GM12878 (cell line): ENCODE measurements around the gene KRTAP12-4.

Experiments
- CEBPB ChIP-seq, 2 experiments: fragments of 150-350 bp in 1 of 2; IDR thresholded peaks; 2 replicates each; pipeline ENCODE4 v1.6.1; 2012 to 2014; ENCODE audit warnings: low read depth in 2 of 2, low read length in 2 of 2, borderline replicate concordance in 1 of 2, inconsistent platforms in 1 of 2
- CHD2 ChIP-seq: IDR thresholded peaks from 2 replicates; pipeline ENCODE4 v1.6.1; 2011; ENCODE audit warnings: low read depth, low read length, improper control_type of control experiment, borderline replicate concordance
- NBN ChIP-seq: fragments of 450-650 bp; IDR thresholded peaks from 2 replicates; pipeline ENCODE4 v1.6.1; 2016
- NFIC ChIP-seq: IDR thresholded peaks from 2 replicates; pipeline ENCODE4 v1.6.1; 2012; ENCODE audit warnings: low read depth, mild to moderate bottlenecking, inconsistent platforms, low read length, moderate library complexity
- PAX8 ChIP-seq: fragments of 450-650 bp; IDR thresholded peaks from 2 replicates; pipeline ENCODE4 v1.6.1; 2017; ENCODE audit warnings: mild to moderate bottlenecking, moderate library complexity
- SP1 ChIP-seq: IDR thresholded peaks from one replicate; pipeline ENCODE4 v1.6.1; 2011; ENCODE audit warnings: low read depth, low read length
- TAF1 ChIP-seq: IDR thresholded peaks from 2 replicates; pipeline ENCODE4 v1.6.1; 2011; ENCODE audit warnings: mild to moderate bottlenecking, low read depth, low read length, borderline replicate concordance
- TF ChIP-seq, protein P1 (sequence below): fragments of 450-650 bp; IDR thresholded peaks from 2 replicates; pipeline ENCODE4 v1.6.1; 2017; ENCODE audit warnings: mild to moderate bottlenecking, moderate library complexity
- TF ChIP-seq, protein P2 (sequence below), 3 experiments: IDR thresholded peaks in 2 of 3; conservative IDR thresholded peaks in 1 of 3; 2 replicates each; pipeline ENCODE4 v1.5.1; 2011; ENCODE audit warnings: low read depth in 3 of 3, low read length in 3 of 3, mild to moderate bottlenecking in 3 of 3, control low read depth in 2 of 3, moderate library complexity in 2 of 3, inconsistent platforms in 1 of 3, mixed read lengths in 1 of 3; ENCODE audit not compliant: control insufficient read depth in 2 of 3, insufficient read depth in 1 of 3; ENCODE audit errors: extremely low read depth in 1 of 3

DNA sequence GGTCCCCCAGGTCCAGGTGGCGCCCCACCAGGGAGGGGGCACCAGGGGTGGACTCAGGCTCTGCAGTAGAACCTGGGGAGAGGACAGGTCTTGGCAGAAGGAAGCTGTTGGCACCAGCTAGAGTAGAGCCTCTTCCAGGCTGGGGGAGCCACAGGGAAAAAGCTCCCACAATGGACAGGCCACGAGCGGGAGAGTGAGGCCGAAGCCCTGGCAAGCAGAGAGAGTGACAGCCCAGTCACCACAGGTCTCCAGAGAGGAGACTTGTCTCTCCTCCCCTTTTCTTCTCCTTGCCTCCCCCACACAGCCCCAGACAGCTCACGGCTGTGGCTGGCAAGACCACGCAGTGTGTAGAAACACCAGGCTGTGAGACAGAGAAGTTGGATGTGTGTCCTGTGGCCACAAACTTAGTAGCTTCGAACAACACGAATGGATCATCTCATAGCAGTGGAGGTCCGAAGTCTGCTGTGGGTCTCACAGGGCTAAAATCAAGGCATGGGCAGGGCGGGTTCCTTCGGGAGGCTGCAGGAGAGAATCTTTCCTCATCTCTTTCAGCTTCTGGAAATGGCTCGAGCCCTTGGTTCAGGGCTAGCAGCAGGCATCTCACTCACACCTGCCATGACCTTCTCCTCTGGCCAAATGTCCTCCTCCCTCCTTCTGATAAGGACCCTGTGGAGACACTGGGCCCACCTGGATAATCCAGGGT lies 3.3 kb downstream of the KRTAP12-4 start:
- TF ChIP-seq, protein P1, sequence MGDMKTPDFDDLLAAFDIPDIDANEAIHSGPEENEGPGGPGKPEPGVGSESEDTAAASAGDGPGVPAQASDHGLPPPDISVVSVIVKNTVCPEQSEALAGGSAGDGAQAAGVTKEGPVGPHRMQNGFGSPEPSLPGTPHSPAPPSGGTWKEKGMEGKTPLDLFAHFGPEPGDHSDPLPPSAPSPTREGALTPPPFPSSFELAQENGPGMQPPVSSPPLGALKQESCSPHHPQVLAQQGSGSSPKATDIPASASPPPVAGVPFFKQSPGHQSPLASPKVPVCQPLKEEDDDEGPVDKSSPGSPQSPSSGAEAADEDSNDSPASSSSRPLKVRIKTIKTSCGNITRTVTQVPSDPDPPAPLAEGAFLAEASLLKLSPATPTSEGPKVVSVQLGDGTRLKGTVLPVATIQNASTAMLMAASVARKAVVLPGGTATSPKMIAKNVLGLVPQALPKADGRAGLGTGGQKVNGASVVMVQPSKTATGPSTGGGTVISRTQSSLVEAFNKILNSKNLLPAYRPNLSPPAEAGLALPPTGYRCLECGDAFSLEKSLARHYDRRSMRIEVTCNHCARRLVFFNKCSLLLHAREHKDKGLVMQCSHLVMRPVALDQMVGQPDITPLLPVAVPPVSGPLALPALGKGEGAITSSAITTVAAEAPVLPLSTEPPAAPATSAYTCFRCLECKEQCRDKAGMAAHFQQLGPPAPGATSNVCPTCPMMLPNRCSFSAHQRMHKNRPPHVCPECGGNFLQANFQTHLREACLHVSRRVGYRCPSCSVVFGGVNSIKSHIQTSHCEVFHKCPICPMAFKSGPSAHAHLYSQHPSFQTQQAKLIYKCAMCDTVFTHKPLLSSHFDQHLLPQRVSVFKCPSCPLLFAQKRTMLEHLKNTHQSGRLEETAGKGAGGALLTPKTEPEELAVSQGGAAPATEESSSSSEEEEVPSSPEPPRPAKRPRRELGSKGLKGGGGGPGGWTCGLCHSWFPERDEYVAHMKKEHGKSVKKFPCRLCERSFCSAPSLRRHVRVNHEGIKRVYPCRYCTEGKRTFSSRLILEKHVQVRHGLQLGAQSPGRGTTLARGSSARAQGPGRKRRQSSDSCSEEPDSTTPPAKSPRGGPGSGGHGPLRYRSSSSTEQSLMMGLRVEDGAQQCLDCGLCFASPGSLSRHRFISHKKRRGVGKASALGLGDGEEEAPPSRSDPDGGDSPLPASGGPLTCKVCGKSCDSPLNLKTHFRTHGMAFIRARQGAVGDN, result no peak
- TF ChIP-seq, protein P2, sequence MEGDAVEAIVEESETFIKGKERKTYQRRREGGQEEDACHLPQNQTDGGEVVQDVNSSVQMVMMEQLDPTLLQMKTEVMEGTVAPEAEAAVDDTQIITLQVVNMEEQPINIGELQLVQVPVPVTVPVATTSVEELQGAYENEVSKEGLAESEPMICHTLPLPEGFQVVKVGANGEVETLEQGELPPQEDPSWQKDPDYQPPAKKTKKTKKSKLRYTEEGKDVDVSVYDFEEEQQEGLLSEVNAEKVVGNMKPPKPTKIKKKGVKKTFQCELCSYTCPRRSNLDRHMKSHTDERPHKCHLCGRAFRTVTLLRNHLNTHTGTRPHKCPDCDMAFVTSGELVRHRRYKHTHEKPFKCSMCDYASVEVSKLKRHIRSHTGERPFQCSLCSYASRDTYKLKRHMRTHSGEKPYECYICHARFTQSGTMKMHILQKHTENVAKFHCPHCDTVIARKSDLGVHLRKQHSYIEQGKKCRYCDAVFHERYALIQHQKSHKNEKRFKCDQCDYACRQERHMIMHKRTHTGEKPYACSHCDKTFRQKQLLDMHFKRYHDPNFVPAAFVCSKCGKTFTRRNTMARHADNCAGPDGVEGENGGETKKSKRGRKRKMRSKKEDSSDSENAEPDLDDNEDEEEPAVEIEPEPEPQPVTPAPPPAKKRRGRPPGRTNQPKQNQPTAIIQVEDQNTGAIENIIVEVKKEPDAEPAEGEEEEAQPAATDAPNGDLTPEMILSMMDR (IDR thresholded peaks at IDR 0.05 in 2 of 3, conservative IDR thresholded peaks at IDR 0.05 in 1 of 3; ENCODE audit: control insufficient read depth in 2 of 3, extremely low read depth in 1 of 3, insufficient read depth in 1 of 3, low read depth in 3 of 3, low read length in 3 of 3), result no peak
- TF ChIP-seq CHD2, result no peak
- no peak for TF ChIP-seq NBN
- no peak for TF ChIP-seq TAF1
- TF ChIP-seq SP1, result no peak
- no peak for TF ChIP-seq PAX8
- TF ChIP-seq CEBPB (IDR thresholded peaks at IDR 0.05; ENCODE audit: borderline replicate concordance in 1 of 2, low read depth in 2 of 2, low read length in 2 of 2), result no peak
- no peak for TF ChIP-seq NFIC
